ENCODE measurements around the gene APEH.

DNA sequence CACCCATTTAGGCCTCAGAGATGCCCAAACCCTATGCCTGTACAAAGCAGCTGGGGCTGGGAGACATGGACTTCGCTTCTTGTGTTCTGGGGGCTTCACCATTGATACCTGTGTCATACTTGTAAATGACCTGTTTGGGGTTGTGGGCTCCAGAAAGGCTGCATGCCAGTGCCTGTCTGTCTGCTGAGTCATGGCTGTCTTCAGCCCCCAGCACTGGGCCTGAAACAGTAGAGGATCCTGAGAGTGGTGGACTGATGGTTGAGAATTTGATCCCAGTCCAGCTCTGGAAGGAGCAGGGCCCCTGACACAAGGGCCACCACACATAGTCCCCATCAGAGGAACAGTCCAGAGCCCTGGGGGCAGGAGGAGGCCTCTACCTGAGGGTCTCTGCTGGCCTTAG is 24.6 kb upstream of the APEH start:
- no peak for TF ChIP-seq CTCF (IDR thresholded peaks at IDR 0.05)
- TF ChIP-seq POLR2A (IDR thresholded peaks at IDR 0.05) = no peak
